Measurements from ENCODE around the gene ALDH7A1.

ALDH7A1 gene

GRCh38 chr5:126512451-126512850 lies 82.6 kb downstream of the ALDH7A1 start:
- Histone ChIP-seq H3K36me3 (ENCODE audit: control insufficient read depth, insufficient read depth, low read length) (no peaks in the 10 kb centered on the region), H3K4me3 (replicated peaks; ENCODE audit: low read depth, low read length) (no peak overlapping the region), H3K27me3 (replicated peaks; ENCODE audit: control insufficient read depth, insufficient read depth, low read length) (no peaks in the 10 kb centered on the region)
- DNase-seq (ENCODE audit: extremely low read depth, insufficient read length), result no peak
- no peak for TF ChIP-seq CTCF (IDR thresholded peaks at IDR 0.05; ENCODE audit: insufficient read depth, low read length, poor library complexity, severe bottlenecking)

GRCh38 chr5:126511961-126512360 lies 83.1 kb downstream of the ALDH7A1 start:
- no peak for DNase-seq (ENCODE audit: extremely low read depth, insufficient read length)
- Histone ChIP-seq H3K4me3 (replicated peaks; ENCODE audit: low read depth, low read length) (no peak overlapping the region), H3K27me3 (replicated peaks; ENCODE audit: control insufficient read depth, insufficient read depth, low read length) (no peaks in the 10 kb centered on the region), H3K36me3 (ENCODE audit: control insufficient read depth, insufficient read depth, low read length) (no peaks in the 10 kb centered on the region)
- no peak for TF ChIP-seq CTCF (IDR thresholded peaks at IDR 0.05; ENCODE audit: insufficient read depth, low read length, poor library complexity, severe bottlenecking)

- no peak for DNase-seq (ENCODE audit: extremely low read depth, insufficient read length)
- no peak for TF ChIP-seq CTCF (IDR thresholded peaks at IDR 0.05; ENCODE audit: insufficient read depth, low read length, poor library complexity, severe bottlenecking)
- H3K36me3 ChIP-seq (ENCODE audit: control insufficient read depth, insufficient read depth, low read length), result no peaks in the 10 kb centered on the region
- no peak overlapping the region for H3K4me3 ChIP-seq (replicated peaks; ENCODE audit: low read depth, low read length)
- no peaks in the 10 kb centered on the region for H3K27me3 ChIP-seq (replicated peaks; ENCODE audit: control insufficient read depth, insufficient read depth, low read length)
Observed at GRCh38 chr5:126509339-126509738, 85.7 kb downstream of the ALDH7A1 start.

GRCh38 chr5:126508962-126509279 lies 86.1 kb downstream of the ALDH7A1 start:
- no peaks in the 10 kb centered on the region for H3K36me3 ChIP-seq (ENCODE audit: control insufficient read depth, insufficient read depth, low read length)
- H3K4me3 ChIP-seq (replicated peaks; ENCODE audit: low read depth, low read length), result no peak overlapping the region
- no peak for TF ChIP-seq CTCF (IDR thresholded peaks at IDR 0.05; ENCODE audit: insufficient read depth, low read length, poor library complexity, severe bottlenecking)
- H3K27me3 ChIP-seq (replicated peaks; ENCODE audit: control insufficient read depth, insufficient read depth, low read length), result no peaks in the 10 kb centered on the region
- no peak for DNase-seq (ENCODE audit: extremely low read depth, insufficient read length)

GRCh38 chr5:126508251-126508961 lies 86.6 kb downstream of the ALDH7A1 start:
- no peak for TF ChIP-seq CTCF (IDR thresholded peaks at IDR 0.05; ENCODE audit: insufficient read depth, low read length, poor library complexity, severe bottlenecking)
- no peak overlapping the region for H3K4me3 ChIP-seq (replicated peaks; ENCODE audit: low read depth, low read length)
- H3K36me3 ChIP-seq (ENCODE audit: control insufficient read depth, insufficient read depth, low read length), result no peaks in the 10 kb centered on the region
- DNase-seq (ENCODE audit: extremely low read depth, insufficient read length), result no peak
- H3K27me3 ChIP-seq (replicated peaks; ENCODE audit: control insufficient read depth, insufficient read depth, low read length), result no peaks in the 10 kb centered on the region

- no peaks in the 10 kb centered on the region for H3K36me3 ChIP-seq (ENCODE audit: control insufficient read depth, insufficient read depth, low read length)
- H3K27me3 ChIP-seq (replicated peaks; ENCODE audit: control insufficient read depth, insufficient read depth, low read length), result no peaks in the 10 kb centered on the region
- no peak overlapping the region for H3K4me3 ChIP-seq (replicated peaks; ENCODE audit: low read depth, low read length)
- no peak for TF ChIP-seq CTCF (IDR thresholded peaks at IDR 0.05; ENCODE audit: insufficient read depth, low read length, poor library complexity, severe bottlenecking)
- no peak for DNase-seq (ENCODE audit: extremely low read depth, insufficient read length)
Observed at GRCh38 chr5:126506079-126506478, 88.9 kb downstream of the ALDH7A1 start.

Measured in GM06990 (cell line).